Measurements from ENCODE around the gene ANKRD31.

The ANKRD31 gene

DNA sequence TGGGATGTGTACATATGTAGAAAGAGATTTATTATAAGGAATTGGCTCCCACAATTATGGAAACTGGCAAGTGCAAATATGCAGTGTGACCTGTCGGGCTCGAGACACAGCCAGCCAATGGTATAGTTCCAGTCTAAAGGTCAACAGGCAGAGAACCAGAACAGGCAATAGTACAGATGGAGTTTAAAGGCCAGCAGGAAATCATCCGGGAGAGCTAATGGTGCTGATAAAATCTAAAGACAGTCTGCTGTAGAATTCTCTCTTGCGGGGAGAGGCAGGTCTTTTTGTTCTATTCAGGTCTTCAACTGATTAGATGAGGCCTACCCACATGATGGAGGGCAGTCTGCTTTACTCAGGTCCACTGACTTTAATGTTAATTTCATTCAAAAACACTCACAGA lies 21.8 kb downstream of the ANKRD31 start:
- no peak overlapping the region for H3K27ac ChIP-seq
- TF ChIP-seq, protein P1, sequence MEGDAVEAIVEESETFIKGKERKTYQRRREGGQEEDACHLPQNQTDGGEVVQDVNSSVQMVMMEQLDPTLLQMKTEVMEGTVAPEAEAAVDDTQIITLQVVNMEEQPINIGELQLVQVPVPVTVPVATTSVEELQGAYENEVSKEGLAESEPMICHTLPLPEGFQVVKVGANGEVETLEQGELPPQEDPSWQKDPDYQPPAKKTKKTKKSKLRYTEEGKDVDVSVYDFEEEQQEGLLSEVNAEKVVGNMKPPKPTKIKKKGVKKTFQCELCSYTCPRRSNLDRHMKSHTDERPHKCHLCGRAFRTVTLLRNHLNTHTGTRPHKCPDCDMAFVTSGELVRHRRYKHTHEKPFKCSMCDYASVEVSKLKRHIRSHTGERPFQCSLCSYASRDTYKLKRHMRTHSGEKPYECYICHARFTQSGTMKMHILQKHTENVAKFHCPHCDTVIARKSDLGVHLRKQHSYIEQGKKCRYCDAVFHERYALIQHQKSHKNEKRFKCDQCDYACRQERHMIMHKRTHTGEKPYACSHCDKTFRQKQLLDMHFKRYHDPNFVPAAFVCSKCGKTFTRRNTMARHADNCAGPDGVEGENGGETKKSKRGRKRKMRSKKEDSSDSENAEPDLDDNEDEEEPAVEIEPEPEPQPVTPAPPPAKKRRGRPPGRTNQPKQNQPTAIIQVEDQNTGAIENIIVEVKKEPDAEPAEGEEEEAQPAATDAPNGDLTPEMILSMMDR (conservative IDR thresholded peaks at IDR 0.05): no peak

DNA sequence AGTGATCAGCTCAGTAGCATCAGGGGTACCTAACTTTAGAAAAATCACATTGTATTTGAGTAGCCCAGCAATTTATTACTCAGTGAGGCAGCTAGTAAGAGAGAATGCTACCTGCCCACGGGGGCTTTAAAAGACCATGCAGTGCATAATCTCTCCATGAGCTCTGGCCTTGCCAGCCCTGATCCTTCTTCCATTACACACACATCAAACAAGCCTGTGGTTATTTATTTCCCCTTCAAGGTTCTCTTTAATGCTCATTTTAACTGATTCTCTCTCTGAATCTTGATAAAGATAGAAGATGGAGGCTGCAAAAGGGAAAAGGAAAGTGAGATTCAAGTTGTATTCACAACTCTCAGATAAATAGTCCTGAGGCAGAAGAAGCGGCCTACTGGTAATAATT lies 22.3 kb downstream of the ANKRD31 start:
- no peak overlapping the region for H3K27ac ChIP-seq
- TF ChIP-seq, protein P1 (conservative IDR thresholded peaks at IDR 0.05): no peak

DNA sequence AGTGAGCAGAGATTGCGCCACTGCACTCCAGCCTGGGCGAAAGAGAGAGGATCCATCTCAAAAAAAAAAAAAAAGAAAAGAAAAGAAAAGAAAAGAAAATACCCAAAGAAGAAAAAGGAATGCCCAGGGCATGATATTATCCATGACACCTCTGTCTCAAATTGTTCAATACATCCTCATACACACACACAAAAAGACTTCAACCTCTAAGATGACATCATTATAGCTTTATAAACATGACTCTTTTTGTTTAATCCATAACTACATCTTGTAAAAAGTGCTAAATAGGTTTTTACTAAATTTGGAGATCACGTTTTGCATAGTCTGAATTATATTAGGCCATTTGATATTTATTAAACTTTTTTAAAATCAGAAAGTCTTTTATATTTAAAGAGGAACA lies 33.1 kb downstream of the ANKRD31 start:
- TF ChIP-seq, protein P1 (conservative IDR thresholded peaks at IDR 0.05): no peak
- H3K27ac ChIP-seq: no peak overlapping the region

DNA sequence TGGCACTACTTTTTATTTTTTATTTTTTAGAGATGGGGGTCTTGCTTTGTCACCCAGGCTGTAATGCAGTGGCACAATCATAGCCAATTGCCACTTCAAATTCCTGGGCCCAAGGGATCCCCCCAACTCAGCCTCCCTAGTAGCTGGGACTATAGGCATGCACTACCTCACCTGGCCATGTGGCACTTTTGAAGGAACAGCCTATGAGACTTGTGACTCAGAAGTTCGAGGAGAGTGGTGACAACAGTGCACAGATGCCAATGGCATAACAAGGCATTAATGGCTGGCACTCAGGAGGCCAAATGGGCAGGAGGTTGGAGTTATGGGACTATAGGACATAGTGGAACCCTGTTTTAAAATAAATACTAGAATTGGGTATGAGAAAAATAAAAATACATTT lies 33.7 kb downstream of the ANKRD31 start:
- TF ChIP-seq, protein P1 (conservative IDR thresholded peaks at IDR 0.05): no peak
- no peak overlapping the region for H3K27ac ChIP-seq

DNA sequence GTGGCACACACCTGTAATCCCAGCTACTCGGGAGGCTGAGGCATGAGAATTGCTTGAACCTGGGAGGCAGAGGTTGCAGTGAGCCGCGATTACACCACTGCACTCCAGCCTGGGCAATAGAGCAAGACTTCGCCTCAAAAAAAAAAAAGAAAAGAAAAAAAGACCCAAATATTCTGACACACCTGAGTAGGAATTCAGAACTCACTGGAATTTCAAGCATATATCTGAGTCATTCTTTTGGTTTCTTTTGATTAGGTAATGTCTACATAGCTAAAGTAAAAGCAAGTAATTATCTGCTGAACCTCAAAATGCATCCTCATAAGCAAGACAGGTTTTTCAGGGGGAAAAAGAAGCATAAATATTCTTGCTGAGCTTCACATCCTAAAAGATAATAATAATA lies 35.9 kb downstream of the ANKRD31 start:
- TF ChIP-seq, protein P1 (conservative IDR thresholded peaks at IDR 0.05): no peak

DNA sequence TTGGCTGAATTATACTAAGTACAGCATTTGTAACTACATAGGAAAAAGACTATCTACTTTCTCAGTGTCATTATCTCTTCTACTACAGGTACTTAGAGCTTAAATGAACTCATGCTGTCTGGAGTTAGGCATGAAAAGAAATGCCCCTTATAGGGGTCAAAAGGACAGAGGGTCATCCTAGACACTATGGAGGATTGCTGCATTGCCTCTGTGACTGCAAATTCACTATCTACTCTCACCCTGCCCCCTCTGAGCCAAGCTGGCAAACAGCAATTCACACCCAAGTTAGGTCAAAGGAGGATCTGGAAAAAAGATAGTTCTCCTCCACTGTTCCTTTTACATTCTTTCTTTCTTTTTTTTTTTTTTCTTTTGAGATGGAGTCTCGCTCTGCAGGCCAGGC lies 36.7 kb downstream of the ANKRD31 start:
- TF ChIP-seq, protein P1 (conservative IDR thresholded peaks at IDR 0.05): no peak
- no peak overlapping the region for H3K27ac ChIP-seq

More for the DNA sequence above, 35.9 kb downstream of the ANKRD31 start:
- H3K27ac ChIP-seq: no peak overlapping the region

DNA sequence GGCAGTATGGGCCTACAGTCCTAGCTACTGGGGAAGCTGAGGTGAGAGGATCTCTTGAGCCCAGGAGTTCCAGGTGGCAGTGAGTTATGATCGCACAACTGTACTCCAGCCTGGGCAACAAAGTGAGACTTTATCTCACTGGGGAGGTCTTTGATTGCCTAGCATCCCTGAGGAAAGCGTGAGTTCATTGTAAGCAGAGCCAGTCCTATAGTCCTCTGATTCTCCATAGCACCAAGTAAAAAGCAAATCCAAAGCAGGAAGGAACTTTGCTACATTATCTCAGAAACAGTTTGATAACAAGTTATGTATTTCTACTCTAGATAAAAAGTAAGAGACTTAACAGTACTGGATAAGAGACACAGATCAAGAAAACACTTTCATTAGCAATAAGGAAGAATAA lies 37.6 kb downstream of the ANKRD31 start:
- TF ChIP-seq, protein P1 (conservative IDR thresholded peaks at IDR 0.05): no peak
- no peak overlapping the region for H3K27ac ChIP-seq

DNA sequence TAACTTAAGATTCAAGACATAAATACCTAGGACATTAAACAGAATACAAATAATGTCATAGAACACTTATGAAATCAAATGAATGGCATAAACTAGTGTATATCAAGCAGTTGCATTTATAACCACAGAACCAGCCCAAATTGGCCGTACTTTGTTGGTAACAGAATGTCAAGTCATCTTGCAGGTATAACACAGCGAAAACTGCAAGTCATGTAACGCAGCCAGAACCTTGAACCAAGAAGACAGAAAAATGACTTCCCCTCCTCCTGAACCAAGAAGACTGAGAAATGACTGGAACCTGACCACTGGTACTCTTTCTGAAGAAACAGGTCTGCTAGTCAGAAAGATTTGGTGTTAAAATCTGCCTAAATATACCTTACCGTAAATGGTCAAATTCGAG lies 38.9 kb downstream of the ANKRD31 start:
- H3K27ac ChIP-seq: no peak overlapping the region
- TF ChIP-seq, protein P1 (conservative IDR thresholded peaks at IDR 0.05): no peak

All from VCaP (cell line).